Measurements from ENCODE around the gene AQR.
"Not testable (repeated sequence)": the region's sequence is repeated elsewhere in the genome, so short reads cannot be mapped to it uniquely, and the experiment has no call there.

The AQR gene

DNA sequence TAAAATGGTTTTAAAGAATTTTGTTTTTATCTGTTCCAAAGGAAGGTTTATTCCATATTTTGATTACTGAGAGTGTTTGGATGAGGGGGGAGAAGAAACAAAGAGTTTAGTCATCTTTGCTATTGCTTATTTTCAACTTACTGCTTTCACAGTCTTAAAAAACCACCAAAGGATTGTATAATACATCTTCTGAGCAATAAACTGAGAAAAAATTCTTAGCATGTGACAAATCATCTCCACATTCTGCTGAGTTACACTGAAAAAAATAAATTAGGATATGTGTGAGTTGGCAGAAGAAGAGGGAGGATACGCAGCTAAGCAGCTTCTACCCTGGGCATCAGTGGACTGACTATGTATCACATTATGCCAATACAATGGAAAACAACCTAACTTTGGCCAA is 151.0 kb downstream of the AQR start:
- no peaks in the 10 kb centered on the region for H3K36me3 ChIP-seq (ENCODE audit: control insufficient read depth, low read length)
- no peaks in the 10 kb centered on the region for H3K9me3 ChIP-seq (ENCODE audit: control insufficient read depth, insufficient read depth, low read length)
- H3K4me2 ChIP-seq (ENCODE audit: low read length): no peak overlapping the region
- TF ChIP-seq EZH2phosphoT487 (IDR thresholded peaks at IDR 0.05; ENCODE audit: borderline replicate concordance, low read length): no peak
- TF ChIP-seq, protein P1, sequence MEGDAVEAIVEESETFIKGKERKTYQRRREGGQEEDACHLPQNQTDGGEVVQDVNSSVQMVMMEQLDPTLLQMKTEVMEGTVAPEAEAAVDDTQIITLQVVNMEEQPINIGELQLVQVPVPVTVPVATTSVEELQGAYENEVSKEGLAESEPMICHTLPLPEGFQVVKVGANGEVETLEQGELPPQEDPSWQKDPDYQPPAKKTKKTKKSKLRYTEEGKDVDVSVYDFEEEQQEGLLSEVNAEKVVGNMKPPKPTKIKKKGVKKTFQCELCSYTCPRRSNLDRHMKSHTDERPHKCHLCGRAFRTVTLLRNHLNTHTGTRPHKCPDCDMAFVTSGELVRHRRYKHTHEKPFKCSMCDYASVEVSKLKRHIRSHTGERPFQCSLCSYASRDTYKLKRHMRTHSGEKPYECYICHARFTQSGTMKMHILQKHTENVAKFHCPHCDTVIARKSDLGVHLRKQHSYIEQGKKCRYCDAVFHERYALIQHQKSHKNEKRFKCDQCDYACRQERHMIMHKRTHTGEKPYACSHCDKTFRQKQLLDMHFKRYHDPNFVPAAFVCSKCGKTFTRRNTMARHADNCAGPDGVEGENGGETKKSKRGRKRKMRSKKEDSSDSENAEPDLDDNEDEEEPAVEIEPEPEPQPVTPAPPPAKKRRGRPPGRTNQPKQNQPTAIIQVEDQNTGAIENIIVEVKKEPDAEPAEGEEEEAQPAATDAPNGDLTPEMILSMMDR (IDR thresholded peaks at IDR 0.05; ENCODE audit: low read depth, low read length, poor library complexity, severe bottlenecking): no peak
- no peaks in the 10 kb centered on the region for H3K4me1 ChIP-seq (ENCODE audit: control insufficient read depth, low read length)
- peaks cover 4% of the 10 kb centered on the region; the same call in 1 of the 2 replicates for H3K27me3 ChIP-seq (ENCODE audit: control insufficient read depth, low read length)
- no peaks in the 10 kb centered on the region for H4K20me1 ChIP-seq (ENCODE audit: control insufficient read depth, insufficient read depth, low read depth, low read length)
- no peak overlapping the region for H3K4me3 ChIP-seq (ENCODE audit: low read length)
- no peaks in the 10 kb centered on the region for H3F3A ChIP-seq (ENCODE audit: control insufficient read depth, insufficient read depth)
- H3K79me2 ChIP-seq (ENCODE audit: control insufficient read depth, low read length): no peaks in the 10 kb centered on the region
- no peaks in the 10 kb centered on the region for H3K9me2 ChIP-seq (replicated peaks; ENCODE audit: control insufficient read depth, low read length)
- no peak overlapping the region for H3K27ac ChIP-seq (ENCODE audit: low read depth, low read length)

GRCh38 chr15:34815836-34816235 is 153.7 kb downstream of the AQR start:
- TF ChIP-seq, protein P1 (IDR thresholded peaks at IDR 0.05; ENCODE audit: low read depth, low read length, poor library complexity, severe bottlenecking): no peak
- TF ChIP-seq EZH2phosphoT487 (IDR thresholded peaks at IDR 0.05; ENCODE audit: borderline replicate concordance, low read length): no peak
- H3K4me1 ChIP-seq (ENCODE audit: control insufficient read depth, low read length): no peaks in the 10 kb centered on the region
- no peak overlapping the region for H3K27ac ChIP-seq (ENCODE audit: low read depth, low read length)
- no peaks in the 10 kb centered on the region for H4K20me1 ChIP-seq (ENCODE audit: control insufficient read depth, insufficient read depth, low read depth, low read length)
- peaks cover 4% of the 10 kb centered on the region; the same call in 1 of the 2 replicates for H3K27me3 ChIP-seq (ENCODE audit: control insufficient read depth, low read length)
- H3K79me2 ChIP-seq (ENCODE audit: control insufficient read depth, low read length): no peaks in the 10 kb centered on the region
- no peaks in the 10 kb centered on the region for H3K9me2 ChIP-seq (replicated peaks; ENCODE audit: control insufficient read depth, low read length)
- H3K9me3 ChIP-seq (ENCODE audit: control insufficient read depth, insufficient read depth, low read length): no peaks in the 10 kb centered on the region
- no peak overlapping the region for H3K4me3 ChIP-seq (ENCODE audit: low read length)
- no peaks in the 10 kb centered on the region for H3F3A ChIP-seq (ENCODE audit: control insufficient read depth, insufficient read depth)
- H3K4me2 ChIP-seq (ENCODE audit: low read length): no peak overlapping the region
- H3K36me3 ChIP-seq (ENCODE audit: control insufficient read depth, low read length): no peaks in the 10 kb centered on the region

GRCh38 chr15:34813446-34814190 is 155.9 kb downstream of the AQR start:
- no peaks in the 10 kb centered on the region for H4K20me1 ChIP-seq (ENCODE audit: control insufficient read depth, insufficient read depth, low read depth, low read length)
- no peak overlapping the region for H3K27ac ChIP-seq (ENCODE audit: low read depth, low read length)
- H3K9me2 ChIP-seq (replicated peaks; ENCODE audit: control insufficient read depth, low read length): no peaks in the 10 kb centered on the region
- TF ChIP-seq, protein P1 (IDR thresholded peaks at IDR 0.05; ENCODE audit: low read depth, low read length, poor library complexity, severe bottlenecking): no peak
- no peak for TF ChIP-seq EZH2phosphoT487 (IDR thresholded peaks at IDR 0.05; ENCODE audit: borderline replicate concordance, low read length)
- H3K36me3 ChIP-seq (ENCODE audit: control insufficient read depth, low read length): no peaks in the 10 kb centered on the region
- H3K9me3 ChIP-seq (ENCODE audit: control insufficient read depth, insufficient read depth, low read length): no peaks in the 10 kb centered on the region
- H3K4me1 ChIP-seq (ENCODE audit: control insufficient read depth, low read length): no peaks in the 10 kb centered on the region
- peaks cover 4% of the 10 kb centered on the region; the same call in 1 of the 2 replicates for H3K27me3 ChIP-seq (ENCODE audit: control insufficient read depth, low read length)
- no peak overlapping the region for H3K4me3 ChIP-seq (ENCODE audit: low read length)
- H3F3A ChIP-seq (ENCODE audit: control insufficient read depth, insufficient read depth): no peaks in the 10 kb centered on the region
- H3K4me2 ChIP-seq (ENCODE audit: low read length): no peak overlapping the region
- no peaks in the 10 kb centered on the region for H3K79me2 ChIP-seq (ENCODE audit: control insufficient read depth, low read length)

GRCh38 chr15:34812868-34813365 is 156.6 kb downstream of the AQR start:
- not testable (repeated sequence) for H3K27me3 ChIP-seq (ENCODE audit: control insufficient read depth, low read length); H3K9me3 ChIP-seq (ENCODE audit: control insufficient read depth, insufficient read depth, low read length); H3K79me2 ChIP-seq (ENCODE audit: control insufficient read depth, low read length); H3K36me3 ChIP-seq (ENCODE audit: control insufficient read depth, low read length); H3F3A ChIP-seq (ENCODE audit: control insufficient read depth, insufficient read depth); H3K4me2 ChIP-seq (ENCODE audit: low read length); H3K4me1 ChIP-seq (ENCODE audit: control insufficient read depth, low read length); H3K4me3 ChIP-seq (ENCODE audit: low read length); H3K27ac ChIP-seq (ENCODE audit: low read depth, low read length); H3K9me2 ChIP-seq (replicated peaks; ENCODE audit: control insufficient read depth, low read length); H4K20me1 ChIP-seq (ENCODE audit: control insufficient read depth, insufficient read depth, low read depth, low read length)
